Activated CD4-positive, alpha-beta T cell treated with anti-CD3 and anti-CD28 coated beads, Interleukin-2, amount 50 U/mL, for 24 hours (primary cell): ENCODE results near the gene PBX2.
"Not testable (repeated sequence)": the region's sequence is repeated elsewhere in the genome, so short reads cannot be mapped to it uniquely, and the experiment has no call there.

ENCODE experiments used
- DNase-seq, 2 donors: peaks; one replicate each; pipeline ENCODE4 v3.0.0-alpha.2; 2020; ENCODE audit warnings: low read depth in 1 of 2, low spot score in 1 of 2

The PBX2 gene

DNA sequence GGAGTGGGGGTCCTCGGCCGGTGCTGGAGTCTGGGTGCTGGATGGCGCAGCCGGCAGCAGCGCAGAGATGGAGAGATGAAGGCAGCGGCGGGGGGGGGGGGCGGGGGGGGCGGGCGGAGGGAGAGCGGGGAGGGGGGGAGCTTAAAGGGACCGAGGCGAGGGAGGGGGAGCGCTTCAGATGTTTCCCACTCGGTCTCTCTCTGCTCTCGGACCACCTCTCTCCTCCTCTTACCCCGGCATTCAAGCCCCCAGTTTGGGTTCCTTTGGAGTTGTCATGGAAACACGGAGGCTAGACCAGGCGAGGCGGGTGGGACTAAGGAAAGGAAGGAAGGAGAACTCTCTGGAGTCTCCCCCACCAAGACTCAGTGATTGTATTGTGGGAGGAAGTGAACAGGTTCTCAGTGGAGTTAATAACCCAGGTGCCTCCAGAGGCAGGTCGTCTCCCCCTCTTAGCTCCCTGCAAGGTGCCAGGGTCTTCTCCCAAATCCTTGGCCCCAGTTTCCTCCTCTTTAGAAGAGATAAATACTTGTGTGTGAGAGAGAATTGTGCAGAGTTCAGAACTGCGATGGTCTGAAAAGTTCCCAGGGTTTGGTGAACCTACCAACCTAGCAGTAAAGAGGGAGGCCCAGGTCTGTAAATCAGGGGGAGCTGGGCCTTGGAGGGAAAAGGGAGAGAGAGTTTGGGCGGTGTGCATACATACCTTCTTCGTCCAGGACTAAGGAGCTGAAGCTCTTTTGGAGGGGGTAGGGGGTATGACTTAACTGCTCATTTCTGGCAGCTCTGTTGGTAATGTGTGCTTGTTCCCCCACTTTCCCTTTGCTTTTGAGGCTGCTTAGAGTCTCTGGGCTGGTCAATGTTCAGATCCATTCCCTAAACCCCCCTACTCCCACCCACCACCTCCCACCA is 37.9 kb downstream of the PBX2 start, which contains the start of gene PRRT1:
Gene PRRT1, minus strand, starts transcription at position 77 of the 906 bp plus-strand sequence. CDS start 112 bp downstream, outside the sequence.
- DNase-seq = no peak

- no peak for DNase-seq
These were observed 38.7 kb downstream of the PBX2 start for GRCh38 chr6:32151181-32151862.

- DNase-seq = no peak
These were observed 39.8 kb downstream of the PBX2 start for GRCh38 chr6:32149932-32150870.

DNA sequence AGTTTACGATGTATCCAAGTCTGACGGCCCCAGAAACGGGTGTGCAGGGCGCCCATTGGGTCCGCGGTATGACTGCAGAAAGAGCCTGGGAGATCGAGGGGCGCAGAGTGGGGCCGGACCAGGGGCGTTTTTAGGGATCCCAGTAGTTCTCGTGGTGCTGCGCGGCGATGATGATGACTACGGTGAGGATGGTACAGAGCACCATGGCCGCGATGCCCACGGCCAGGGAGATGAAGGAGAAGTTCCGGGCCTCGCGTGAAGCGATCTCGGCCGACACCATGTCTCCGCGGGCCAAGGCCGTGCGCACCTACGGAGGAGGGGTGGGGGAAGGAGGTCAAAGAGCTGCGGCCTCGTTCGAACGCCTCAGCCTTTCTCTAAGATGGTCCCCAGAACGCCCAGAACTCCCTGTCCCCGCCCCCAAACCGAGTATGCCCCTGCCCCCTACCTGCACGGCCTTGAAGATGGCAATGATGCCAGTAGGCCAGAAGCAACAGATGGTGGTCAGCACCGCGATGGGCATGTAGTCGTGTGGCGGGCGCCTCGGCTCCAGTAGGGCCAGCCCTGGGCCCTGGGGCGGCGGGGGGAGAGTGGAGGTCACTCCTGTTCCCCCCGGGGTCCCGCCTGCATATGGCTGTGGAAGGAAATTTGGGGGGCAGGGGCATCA is 40.8 kb downstream of the PBX2 start:
- no peak for DNase-seq

- peak; percentile 42 to 58 for DNase-seq
These were observed 41.5 kb downstream of the PBX2 start for GRCh38 chr6:32148289-32149091.

DNA sequence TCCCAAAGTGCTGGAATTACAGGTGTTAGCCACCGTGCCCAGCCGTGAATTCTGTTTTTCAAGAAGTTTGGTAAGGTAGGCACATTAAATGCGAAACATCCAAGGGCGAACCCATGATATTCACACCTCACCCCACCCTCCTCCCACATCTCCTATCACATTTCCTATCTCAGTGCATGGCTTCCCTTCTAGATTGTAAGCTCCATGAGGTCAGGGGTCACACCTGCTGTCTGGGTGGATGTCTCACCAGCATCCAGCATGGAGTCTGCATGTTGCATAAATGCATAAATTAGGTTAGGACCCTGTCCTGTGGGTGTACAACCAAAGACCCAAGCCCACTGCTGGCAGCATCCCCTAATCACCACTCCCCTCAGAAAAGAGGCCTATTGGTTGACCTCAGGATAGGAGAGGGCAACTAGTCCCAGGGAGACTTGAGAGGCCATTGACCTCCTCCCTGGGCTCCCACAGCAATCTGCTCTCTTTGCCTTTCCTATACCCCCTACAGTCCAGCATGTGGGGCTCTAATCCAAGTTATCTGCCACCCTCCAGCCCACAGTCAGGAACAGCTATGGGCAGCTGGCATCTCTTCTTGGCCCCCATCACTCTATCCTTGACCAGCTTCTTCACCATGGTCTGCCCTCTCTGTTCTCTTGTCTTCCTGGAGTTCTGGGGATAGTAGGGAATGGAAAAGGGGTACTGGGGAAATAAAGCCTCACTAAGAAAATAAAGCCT is 42.4 kb downstream of the PBX2 start:
- DNase-seq = no peak

GRCh38 chr6:32146687-32147086 is 43.3 kb downstream of the PBX2 start:
- DNase-seq = no peak

DNA sequence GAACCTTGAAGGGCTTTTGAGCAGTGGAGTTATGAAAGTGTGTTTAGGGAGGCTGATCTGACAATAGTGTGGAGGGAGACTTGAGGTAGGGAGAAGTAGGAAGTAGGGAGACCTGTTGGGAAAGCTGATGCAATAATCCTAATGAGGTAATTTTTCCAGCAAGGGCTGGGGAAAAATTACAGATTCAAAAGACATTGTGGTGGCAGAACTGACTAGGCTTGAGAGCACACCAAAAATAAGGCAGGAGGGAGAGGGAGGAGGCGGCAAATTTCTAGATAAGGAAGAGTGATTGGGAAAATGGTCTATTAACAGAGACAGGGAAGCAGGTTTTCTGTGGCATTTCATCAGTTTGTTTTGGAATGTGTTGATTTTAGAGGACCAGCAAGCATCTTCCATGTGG is 43.7 kb downstream of the PBX2 start:
- DNase-seq = no peak

GRCh38 chr6:32144238-32144637 is 45.8 kb downstream of the PBX2 start:
- DNase-seq = not testable (repeated sequence)

GRCh38 chr6:32140420-32141046 is 49.5 kb downstream of the PBX2 start:
- no peak for DNase-seq

DNA sequence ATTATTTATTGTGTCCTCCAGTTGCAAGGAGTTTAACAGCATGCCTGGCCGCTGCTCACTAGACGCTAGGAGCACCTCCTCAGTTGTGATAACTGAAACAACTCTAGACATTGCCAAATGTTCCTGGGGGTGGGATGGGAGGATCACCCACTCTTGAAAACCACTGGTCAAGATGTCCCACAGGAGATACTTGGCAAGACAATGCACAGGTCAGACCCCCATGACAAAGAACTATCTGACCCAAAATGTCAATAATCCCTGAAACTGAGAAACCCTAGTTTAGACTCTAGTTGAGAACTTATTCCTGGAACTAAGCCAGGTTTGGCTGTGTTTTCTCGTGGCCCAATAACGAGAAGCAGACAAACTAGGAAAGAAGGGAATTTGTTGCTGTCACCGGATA is 50.4 kb downstream of the PBX2 start:
- no peak for DNase-seq

DNA sequence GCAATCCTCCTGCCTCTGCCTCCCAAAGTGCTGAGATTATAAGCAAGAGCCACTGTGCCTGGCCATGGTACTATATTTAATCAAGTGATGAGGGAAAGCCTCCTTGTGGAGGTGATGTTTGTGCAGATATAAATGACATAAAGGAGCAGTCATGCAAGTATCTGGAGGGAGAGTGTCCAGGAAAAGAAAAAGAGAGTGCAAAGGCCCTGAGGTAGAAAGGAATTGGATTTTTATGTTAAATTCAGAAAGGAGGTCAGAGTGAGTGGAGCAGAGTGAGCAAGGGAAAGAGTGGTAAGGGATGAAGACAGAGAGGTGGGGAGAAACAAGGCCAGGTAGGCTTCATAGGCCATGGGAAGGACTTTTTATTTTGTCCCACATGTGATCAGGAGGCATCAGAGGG is 52.5 kb downstream of the PBX2 start:
- DNase-seq = no peak
